Measurements from ENCODE around the gene CAMSAP2. TPM values are rescaled to one million over a fixed set of nuclear protein-coding genes. Genes with fewer than 3 reads are reported as not detected.
A peak's percentile ranks its signal among the peaks of the same experiment; 100 is the strongest.

The CAMSAP2 gene
- total RNA-seq, 2 donors from 2014 or later, result 22.1 to 22.2 TPM

- Mint-ChIP-seq H3K4me1 (peaks cover 12% of the 10 kb centered on the region), H3K27ac (peak overlapping the region; percentile 37), H3K9me3 (peaks cover 19% of the 10 kb centered on the region), H3K36me3 (ENCODE audit: low read depth) (peaks cover 32% of the 10 kb centered on the region), H3K27me3 (ENCODE audit: insufficient read depth) (no peaks in the 10 kb centered on the region), H3K4me3 (no peak overlapping the region)
- no peak for TF ChIP-seq CTCF (conservative IDR thresholded peaks at IDR 0.05)
- 87 to 100% methylated on average over 3 to 5 of the region's 5 CpGs for WGBS, 2 experiments (ENCODE audit: insufficient coverage in 1 of 2, insufficient read length in 1 of 2)
- no peak overlapping the region for H3K4me3 ChIP-seq (ENCODE audit: low read length)
- no peaks in the 10 kb centered on the region for H3K4me1 ChIP-seq (ENCODE audit: control insufficient read depth, insufficient read depth, low read length)
- peak; percentile 55 for DNase-seq
- H3K27ac ChIP-seq (ENCODE audit: low read depth, low read length), result no peak overlapping the region
- H3K36me3 ChIP-seq (ENCODE audit: control insufficient read depth, insufficient read depth, low read length), result peaks cover 35% of the 10 kb centered on the region
- H3K9ac ChIP-seq (ENCODE audit: extremely low read depth, low read length, poor library complexity, severe bottlenecking), result no peak overlapping the region
- peaks cover 25% of the 10 kb centered on the region for H3K9me3 ChIP-seq (ENCODE audit: control insufficient read depth, low read length)
- no peaks in the 10 kb centered on the region for H3K27me3 ChIP-seq (ENCODE audit: control insufficient read depth, insufficient read depth, low read length, poor library complexity, severe bottlenecking)
These were observed 42.1 kb downstream of the CAMSAP2 start for GRCh38 chr1:200780545-200781369.

- H3K4me3 ChIP-seq (ENCODE audit: low read length), result no peak overlapping the region
- Mint-ChIP-seq H3K27ac (no peak overlapping the region), H3K4me1 (peaks cover 12% of the 10 kb centered on the region), H3K27me3 (ENCODE audit: insufficient read depth) (no peaks in the 10 kb centered on the region), H3K36me3 (ENCODE audit: low read depth) (peaks cover 38% of the 10 kb centered on the region), H3K4me3 (no peak overlapping the region), H3K9me3 (peaks cover 19% of the 10 kb centered on the region)
- 95 to 100% methylated on average over 2 to 5 of the region's 6 CpGs for WGBS, 2 experiments (ENCODE audit: insufficient coverage in 1 of 2, insufficient read length in 1 of 2)
- H3K9ac ChIP-seq (ENCODE audit: extremely low read depth, low read length, poor library complexity, severe bottlenecking), result no peak overlapping the region
- H3K27me3 ChIP-seq (ENCODE audit: control insufficient read depth, insufficient read depth, low read length, poor library complexity, severe bottlenecking), result no peaks in the 10 kb centered on the region
- H3K27ac ChIP-seq (ENCODE audit: low read depth, low read length), result no peak overlapping the region
- H3K9me3 ChIP-seq (ENCODE audit: control insufficient read depth, low read length), result peaks cover 25% of the 10 kb centered on the region
- no peaks in the 10 kb centered on the region for H3K4me1 ChIP-seq (ENCODE audit: control insufficient read depth, insufficient read depth, low read length)
- DNase-seq, result no peak
- H3K36me3 ChIP-seq (ENCODE audit: control insufficient read depth, insufficient read depth, low read length), result peaks cover 32% of the 10 kb centered on the region
- no peak for TF ChIP-seq CTCF (conservative IDR thresholded peaks at IDR 0.05)
These were observed 45.2 kb downstream of the CAMSAP2 start for GRCh38 chr1:200783926-200784325.

GRCh38 chr1:200784576-200784975, 45.9 kb downstream of the CAMSAP2 start:
- Mint-ChIP-seq H3K9me3 (peaks cover 19% of the 10 kb centered on the region), H3K4me1 (peaks cover 8% of the 10 kb centered on the region), H3K36me3 (ENCODE audit: low read depth) (peaks cover 38% of the 10 kb centered on the region), H3K27ac (no peak overlapping the region), H3K4me3 (no peak overlapping the region), H3K27me3 (ENCODE audit: insufficient read depth) (no peaks in the 10 kb centered on the region)
- H3K27me3 ChIP-seq (ENCODE audit: control insufficient read depth, insufficient read depth, low read length, poor library complexity, severe bottlenecking), result no peaks in the 10 kb centered on the region
- no peak for TF ChIP-seq CTCF (conservative IDR thresholded peaks at IDR 0.05)
- WGBS, 2 experiments (ENCODE audit: insufficient coverage in 1 of 2, insufficient read length in 1 of 2), result 92 to 100% methylated on average over 1 to 3 of the region's 4 CpGs
- H3K4me3 ChIP-seq (ENCODE audit: low read length), result no peak overlapping the region
- DNase-seq, result no peak
- H3K9me3 ChIP-seq (ENCODE audit: control insufficient read depth, low read length), result peaks cover 25% of the 10 kb centered on the region
- H3K27ac ChIP-seq (ENCODE audit: low read depth, low read length), result no peak overlapping the region
- no peaks in the 10 kb centered on the region for H3K4me1 ChIP-seq (ENCODE audit: control insufficient read depth, insufficient read depth, low read length)
- H3K9ac ChIP-seq (ENCODE audit: extremely low read depth, low read length, poor library complexity, severe bottlenecking), result no peak overlapping the region
- H3K36me3 ChIP-seq (ENCODE audit: control insufficient read depth, insufficient read depth, low read length), result peaks cover 32% of the 10 kb centered on the region
